Right lobe of liver (tissue), 4 donors: ENCODE results near the gene SLC36A3.

Experiments used
- CTCF ChIP-seq, 4 donors: fragments of 200-600 bp in 3 of 4; fragments of 450-650 bp in 1 of 4; IDR thresholded peaks; one replicate each; pipeline versions ENCODE4 v1.5.1 to v1.8.0; 2016 to 2022; ENCODE audit warnings: antibody characterized with exemption in 4 of 4, mild to moderate bottlenecking in 2 of 4
- POLR2A ChIP-seq: fragments of 450-650 bp; IDR thresholded peaks from one replicate; pipeline ENCODE4 v1.6.1; 2017; ENCODE audit warnings: antibody characterized with exemption, mild to moderate bottlenecking
- donor health status: DM: no; HTN: no; CAD: no.
- donor health status: DM: no; HTN: no; CAD: no.
- donor health status: DM: no; HTN: yes; CAD: no.

- TF ChIP-seq CTCF (IDR thresholded peaks at IDR 0.05) (no peak), POLR2A (no peak)
Measured at GRCh38 chr5:151296974-151297373, 6.6 kb downstream of the SLC36A3 start.
